Endodermal cell (in vitro differentiated cells): ENCODE measurements around the gene ANKRD34C. TPM values are rescaled to one million over a fixed set of nuclear protein-coding genes. Genes with fewer than 3 reads are reported as not detected.

Experiments used
- DNase-seq: peaks from one replicate; pipeline ENCODE4 v3.0.0-alpha.2; 2017
- H3K27ac ChIP-seq: 2 replicates; pipeline ENCODE4 v1.5.1; 2013; ENCODE audit warnings: mild to moderate bottlenecking, low read depth, low read length, moderate library complexity
- H3K27me3 ChIP-seq: 2 replicates; pipeline ENCODE4 v1.6.1; 2013; ENCODE audit warnings: mild to moderate bottlenecking, low read length, moderate library complexity; ENCODE audit not compliant: insufficient read depth, control insufficient read depth, poor library complexity, severe bottlenecking
- H3K36me3 ChIP-seq: 2 replicates; pipeline ENCODE4 v1.7.0; 2013; ENCODE audit warnings: mild to moderate bottlenecking, low read length, moderate library complexity; ENCODE audit not compliant: control insufficient read depth, insufficient read depth
- H3K4me1 ChIP-seq: one replicate; pipeline ENCODE4 v1.7.0; 2013; ENCODE audit warnings: low read length; ENCODE audit not compliant: control insufficient read depth, insufficient read depth
- H3K4me3 ChIP-seq: 2 replicates; pipeline ENCODE4 v1.5.1; 2013; ENCODE audit warnings: mild to moderate bottlenecking, low read length, moderate library complexity
- H3K9ac ChIP-seq: 2 replicates; pipeline ENCODE4 v1.6.1; 2013; ENCODE audit warnings: mild to moderate bottlenecking, low read length, moderate library complexity; ENCODE audit not compliant: poor library complexity, severe bottlenecking; ENCODE audit errors: extremely low read depth
- H3K9me3 ChIP-seq: 2 replicates; pipeline ENCODE4 v1.6.1; 2013; ENCODE audit warnings: mild to moderate bottlenecking, low read length, moderate library complexity; ENCODE audit not compliant: control insufficient read depth
- H3K27ac Mint-ChIP-seq: 2 replicates; pipeline ENCODE4 v1.8.0; 2020; ENCODE audit warnings: mixed read lengths
- H3K27me3 Mint-ChIP-seq: 2 replicates; pipeline ENCODE4 v1.8.0; 2021; ENCODE audit warnings: mild to moderate bottlenecking, mixed read lengths; ENCODE audit not compliant: insufficient read depth
- H3K36me3 Mint-ChIP-seq: 2 replicates; pipeline ENCODE4 v1.8.0; 2020; ENCODE audit warnings: low read depth, mixed read lengths
- H3K4me1 Mint-ChIP-seq: 2 replicates; pipeline ENCODE4 v1.8.0; 2020; ENCODE audit warnings: mixed read lengths
- H3K4me3 Mint-ChIP-seq: 2 replicates; pipeline ENCODE4 v1.8.0; 2020; ENCODE audit warnings: mild to moderate bottlenecking, moderate library complexity, mixed read lengths
- H3K9me3 Mint-ChIP-seq: 2 replicates; pipeline ENCODE4 v1.8.0; 2020; ENCODE audit warnings: mild to moderate bottlenecking, mixed read lengths
- CTCF ChIP-seq: fragments of 200-600 bp; sonication (generic); conservative IDR thresholded peaks from 2 replicates; pipeline ENCODE4 v1.5.0; 2021; ENCODE audit warnings: antibody characterized with exemption, mild to moderate bottlenecking
- WGBS, 2 experiments: methylation state at CpG; one replicate each; pipeline versions ENCODE4 v1.1.5 to v1.1.7; 2013; ENCODE audit warnings: missing lambda C conversion rate in 2 of 2, mixed read lengths in 1 of 2; ENCODE audit not compliant: insufficient coverage in 1 of 2, insufficient read length in 1 of 2; 5-methylcytosine and 5-hydroxymethylcytosine counted together
- total RNA-seq, 2 donors: library from RNA; stranded (reverse); fragmentation: NEBNext Ultra II Directional in 1 of 2; extraction: Animal tissue kit (Norgen Biotek cat#: 25700) in 1 of 2; gene quantifications; 2 replicates in 1 of 2; 3 replicates in 1 of 2; pipeline ENCODE4 v1.2.1, GENCODE V29; 2021

ANKRD34C gene
- total RNA-seq, 2 donors from 2014 or later = not detected

- Histone ChIP-seq H3K36me3 (peaks cover 60% of the 10 kb centered on the region), H3K4me1 (no peaks in the 10 kb centered on the region), H3K9me3 (no peaks in the 10 kb centered on the region), H3K27ac (no peak overlapping the region), H3K27me3 (no peaks in the 10 kb centered on the region), H3K9ac (no peak overlapping the region), H3K4me3 (no peak overlapping the region)
- Mint-ChIP-seq H3K9me3 (peaks cover 11% of the 10 kb centered on the region), H3K27ac (no peak overlapping the region), H3K36me3 (peaks cover 86% of the 10 kb centered on the region), H3K4me3 (no peak overlapping the region), H3K4me1 (no peaks in the 10 kb centered on the region), H3K27me3 (no peaks in the 10 kb centered on the region)
- WGBS, 2 experiments = 94 to 100% methylated on average over 3 to 14 of the region's 14 CpGs
- no peak for TF ChIP-seq CTCF
- DNase-seq = no peak
These were observed 39.4 kb downstream of the ANKRD34C start for GRCh38 chr15:79321876-79322275.

- H3K27me3 Mint-ChIP-seq = no peaks in the 10 kb centered on the region
- peaks cover 86% of the 10 kb centered on the region for H3K36me3 Mint-ChIP-seq
- H3K9me3 ChIP-seq = no peaks in the 10 kb centered on the region
- no peak for DNase-seq
- H3K27ac Mint-ChIP-seq = no peak overlapping the region
- H3K9ac ChIP-seq = no peak overlapping the region
- no peak overlapping the region for H3K4me3 ChIP-seq
- H3K27me3 ChIP-seq = no peaks in the 10 kb centered on the region
- no peaks in the 10 kb centered on the region for H3K4me1 ChIP-seq
- no peaks in the 10 kb centered on the region for H3K4me1 Mint-ChIP-seq
- no peak for TF ChIP-seq CTCF
- no peak overlapping the region for H3K27ac ChIP-seq
- H3K9me3 Mint-ChIP-seq = peaks cover 11% of the 10 kb centered on the region
- peaks cover 58% of the 10 kb centered on the region for H3K36me3 ChIP-seq
- WGBS, 2 experiments = 89 to 95% methylated on average over 3 of the region's 3 CpGs
- H3K4me3 Mint-ChIP-seq = no peak overlapping the region
These were observed 39.8 kb downstream of the ANKRD34C start for GRCh38 chr15:79322306-79322705.

- no peaks in the 10 kb centered on the region for H3K4me1 ChIP-seq
- H3K36me3 Mint-ChIP-seq = peaks cover 80% of the 10 kb centered on the region
- DNase-seq = no peak
- no peak overlapping the region for H3K27ac ChIP-seq
- H3K9ac ChIP-seq = no peak overlapping the region
- H3K4me1 Mint-ChIP-seq = no peaks in the 10 kb centered on the region
- peaks cover 55% of the 10 kb centered on the region for H3K36me3 ChIP-seq
- no peak overlapping the region for H3K4me3 ChIP-seq
- H3K27me3 ChIP-seq = no peaks in the 10 kb centered on the region
- H3K9me3 Mint-ChIP-seq = peaks cover 11% of the 10 kb centered on the region
- no peak overlapping the region for H3K27ac Mint-ChIP-seq
- H3K9me3 ChIP-seq = no peaks in the 10 kb centered on the region
- no peaks in the 10 kb centered on the region for H3K27me3 Mint-ChIP-seq
- no peak for TF ChIP-seq CTCF
- 92 to 100% methylated on average over 5 to 6 of the region's 6 CpGs for WGBS, 2 experiments
- no peak overlapping the region for H3K4me3 Mint-ChIP-seq
These were observed 40.4 kb downstream of the ANKRD34C start for GRCh38 chr15:79322945-79323344.
